ENCODE results near the gene STAM.
"Not testable (repeated sequence)": the region's sequence is repeated elsewhere in the genome, so short reads cannot be mapped to it uniquely, and the experiment has no call there.

The STAM gene

DNA sequence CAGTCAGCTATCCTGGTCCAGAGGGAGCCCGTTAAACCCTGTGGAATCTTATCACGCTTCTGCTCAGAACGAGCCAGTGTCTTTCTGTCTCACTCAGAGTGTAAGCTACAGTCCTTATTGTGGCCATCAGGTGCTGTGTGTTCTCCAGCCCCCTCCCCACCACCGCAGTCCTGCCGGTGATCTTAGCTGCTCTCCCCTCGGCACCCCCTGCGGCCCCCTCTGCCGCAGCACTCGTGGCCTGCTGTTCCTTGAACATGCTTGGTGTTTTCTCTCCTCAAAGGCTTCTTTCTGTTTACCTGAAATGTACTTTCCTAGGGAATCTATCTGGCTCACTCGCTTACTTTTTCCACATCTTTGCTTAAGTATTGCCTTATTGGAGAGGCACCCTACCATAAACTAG lies 69.8 kb downstream of the STAM start:
- POLR2A ChIA-PET: no interaction called here
- Histone ChIP-seq H3K4me1 (ENCODE audit: control insufficient read depth, insufficient read depth, low read length) (no peaks in the 10 kb centered on the region), H3K9me3 (ENCODE audit: control insufficient read depth, insufficient read depth, low read depth, low read length) (no peaks in the 10 kb centered on the region), H3K36me3 (ENCODE audit: control insufficient read depth in 2 of 2, insufficient read depth in 1 of 2, low read length in 2 of 2) (peaks cover 8 to 60% of the 10 kb centered on the region in 2 experiments; a peak in 2 of 3 replicates), H3K27ac (ENCODE audit: extremely low read depth, low read depth, low read length) (no peak overlapping the region), H3K4me3 (ENCODE audit: low read depth, low read length) (no peak overlapping the region)
- no peak for TF ChIP-seq ZNF133 (tag by site-specific recombination; IDR thresholded peaks at IDR 0.05)
- no peak for TF ChIP-seq ZNF202 (tag by site-specific recombination; IDR thresholded peaks at IDR 0.05; ENCODE audit: borderline replicate concordance)
- no peak for TF ChIP-seq ZNF501 (tag by site-specific recombination; IDR thresholded peaks at IDR 0.05)
- TF ChIP-seq ZNF433 (tag by site-specific recombination; IDR thresholded peaks at IDR 0.05; ENCODE audit: low read depth): no peak
- TF ChIP-seq KLF8 (tag by site-specific recombination; IDR thresholded peaks at IDR 0.05): no peak
- TF ChIP-seq ZNF239 (tag by site-specific recombination; IDR thresholded peaks at IDR 0.05): no peak
- TF ChIP-seq SCRT1 (tag by site-specific recombination; IDR thresholded peaks at IDR 0.05; ENCODE audit: borderline replicate concordance): no peak
- TF ChIP-seq, protein P1, sequence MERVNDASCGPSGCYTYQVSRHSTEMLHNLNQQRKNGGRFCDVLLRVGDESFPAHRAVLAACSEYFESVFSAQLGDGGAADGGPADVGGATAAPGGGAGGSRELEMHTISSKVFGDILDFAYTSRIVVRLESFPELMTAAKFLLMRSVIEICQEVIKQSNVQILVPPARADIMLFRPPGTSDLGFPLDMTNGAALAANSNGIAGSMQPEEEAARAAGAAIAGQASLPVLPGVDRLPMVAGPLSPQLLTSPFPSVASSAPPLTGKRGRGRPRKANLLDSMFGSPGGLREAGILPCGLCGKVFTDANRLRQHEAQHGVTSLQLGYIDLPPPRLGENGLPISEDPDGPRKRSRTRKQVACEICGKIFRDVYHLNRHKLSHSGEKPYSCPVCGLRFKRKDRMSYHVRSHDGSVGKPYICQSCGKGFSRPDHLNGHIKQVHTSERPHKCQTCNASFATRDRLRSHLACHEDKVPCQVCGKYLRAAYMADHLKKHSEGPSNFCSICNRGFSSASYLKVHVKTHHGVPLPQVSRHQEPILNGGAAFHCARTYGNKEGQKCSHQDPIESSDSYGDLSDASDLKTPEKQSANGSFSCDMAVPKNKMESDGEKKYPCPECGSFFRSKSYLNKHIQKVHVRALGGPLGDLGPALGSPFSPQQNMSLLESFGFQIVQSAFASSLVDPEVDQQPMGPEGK (tag by site-specific recombination; IDR thresholded peaks at IDR 0.05): no peak
- TF ChIP-seq ZNF791 (tag by site-specific recombination; IDR thresholded peaks at IDR 0.05): no peak
- TF ChIP-seq, protein P2, sequence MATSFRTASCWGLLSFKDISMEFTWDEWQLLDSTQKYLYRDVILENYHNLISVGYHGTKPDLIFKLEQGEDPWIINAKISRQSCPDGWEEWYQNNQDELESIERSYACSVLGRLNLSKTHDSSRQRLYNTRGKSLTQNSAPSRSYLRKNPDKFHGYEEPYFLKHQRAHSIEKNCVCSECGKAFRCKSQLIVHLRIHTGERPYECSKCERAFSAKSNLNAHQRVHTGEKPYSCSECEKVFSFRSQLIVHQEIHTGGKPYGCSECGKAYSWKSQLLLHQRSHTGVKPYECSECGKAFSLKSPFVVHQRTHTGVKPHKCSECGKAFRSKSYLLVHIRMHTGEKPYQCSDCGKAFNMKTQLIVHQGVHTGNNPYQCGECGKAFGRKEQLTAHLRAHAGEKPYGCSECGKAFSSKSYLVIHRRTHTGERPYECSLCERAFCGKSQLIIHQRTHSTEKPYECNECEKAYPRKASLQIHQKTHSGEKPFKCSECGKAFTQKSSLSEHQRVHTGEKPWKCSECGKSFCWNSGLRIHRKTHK (tag by site-specific recombination; IDR thresholded peaks at IDR 0.05): no peak
- no peak for TF ChIP-seq ZFHX2 (tag by site-specific recombination; conservative IDR thresholded peaks at IDR 0.05)
- no peak for TF ChIP-seq ZNF677 (tag by site-specific recombination; IDR thresholded peaks at IDR 0.05)
- TF ChIP-seq TCF7L2 (IDR thresholded peaks at IDR 0.05; ENCODE audit: borderline replicate concordance, low read depth, low read length): no peak
- TF ChIP-seq ZNF654 (tag by site-specific recombination; IDR thresholded peaks at IDR 0.05; ENCODE audit: low read depth): no peak
- CTCF ChIA-PET: no interaction called here

DNA sequence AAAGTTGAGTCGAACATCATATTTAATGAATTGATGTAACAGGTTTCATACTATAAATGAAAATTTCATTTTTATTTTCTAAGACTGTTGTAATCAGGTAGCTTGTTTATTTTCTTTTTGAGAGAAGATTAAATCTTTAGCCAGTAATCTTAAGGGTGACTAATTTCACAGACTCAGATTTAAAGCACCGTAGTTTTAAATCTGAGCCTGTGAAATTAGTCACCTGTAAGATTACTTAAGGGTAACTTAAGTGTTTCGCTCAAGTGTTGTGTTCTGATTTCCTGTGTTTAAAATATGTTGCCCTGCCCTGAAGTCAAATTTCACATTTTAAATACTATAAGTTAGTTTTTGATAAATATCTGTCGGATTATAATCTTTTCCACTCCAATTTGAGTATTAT lies 72.2 kb downstream of the STAM start:
- no peaks in the 10 kb centered on the region for H3K4me1 ChIP-seq (ENCODE audit: control insufficient read depth, insufficient read depth, low read length)
- H3K27ac ChIP-seq (ENCODE audit: extremely low read depth, low read depth, low read length): no peak overlapping the region
- H3K9me3 ChIP-seq (ENCODE audit: control insufficient read depth, insufficient read depth, low read depth, low read length): no peaks in the 10 kb centered on the region
- no peak for TF ChIP-seq ZNF146 (tag by site-specific recombination; IDR thresholded peaks at IDR 0.05)
- TF ChIP-seq ZNF169 (tag by site-specific recombination; IDR thresholded peaks at IDR 0.05): no peak
- TF ChIP-seq ZSCAN30 (tag by site-specific recombination; IDR thresholded peaks at IDR 0.05): no peak
- no peak for TF ChIP-seq ZNF449 (tag by site-specific recombination; IDR thresholded peaks at IDR 0.05)
- no peak for TF ChIP-seq ZEB2 (tag by site-specific recombination; IDR thresholded peaks at IDR 0.05)
- no peak for TF ChIP-seq ZNF658 (tag by site-specific recombination; IDR thresholded peaks at IDR 0.05)
- TF ChIP-seq ZNF791 (tag by site-specific recombination; IDR thresholded peaks at IDR 0.05): no peak
- TF ChIP-seq BCL11A (tag by site-specific recombination; IDR thresholded peaks at IDR 0.05; ENCODE audit: low read depth): no peak
- no peak for TF ChIP-seq ZNF600 (tag by site-specific recombination; IDR thresholded peaks at IDR 0.05)
- TF ChIP-seq ZNF830 (tag by site-specific recombination; IDR thresholded peaks at IDR 0.05; ENCODE audit: low read depth): no peak
- TF ChIP-seq ZNF76 (tag by site-specific recombination; IDR thresholded peaks at IDR 0.05; ENCODE audit: borderline replicate concordance, low read depth): no peak
- no peak for TF ChIP-seq ZNF140 (tag by site-specific recombination; IDR thresholded peaks at IDR 0.05)
- TF ChIP-seq ZNF223 (tag by site-specific recombination; IDR thresholded peaks at IDR 0.05): no peak
- H3K4me3 ChIP-seq (ENCODE audit: low read depth, low read length): no peak overlapping the region
- POLR2A ChIA-PET: no interaction called here
- CTCF ChIA-PET: no interaction called here
- H3K36me3 ChIP-seq (ENCODE audit: control insufficient read depth in 2 of 2, insufficient read depth in 1 of 2, low read length in 2 of 2): peaks cover 4 to 41% of the 10 kb centered on the region in 2 experiments; a peak in 2 of 3 replicates

DNA sequence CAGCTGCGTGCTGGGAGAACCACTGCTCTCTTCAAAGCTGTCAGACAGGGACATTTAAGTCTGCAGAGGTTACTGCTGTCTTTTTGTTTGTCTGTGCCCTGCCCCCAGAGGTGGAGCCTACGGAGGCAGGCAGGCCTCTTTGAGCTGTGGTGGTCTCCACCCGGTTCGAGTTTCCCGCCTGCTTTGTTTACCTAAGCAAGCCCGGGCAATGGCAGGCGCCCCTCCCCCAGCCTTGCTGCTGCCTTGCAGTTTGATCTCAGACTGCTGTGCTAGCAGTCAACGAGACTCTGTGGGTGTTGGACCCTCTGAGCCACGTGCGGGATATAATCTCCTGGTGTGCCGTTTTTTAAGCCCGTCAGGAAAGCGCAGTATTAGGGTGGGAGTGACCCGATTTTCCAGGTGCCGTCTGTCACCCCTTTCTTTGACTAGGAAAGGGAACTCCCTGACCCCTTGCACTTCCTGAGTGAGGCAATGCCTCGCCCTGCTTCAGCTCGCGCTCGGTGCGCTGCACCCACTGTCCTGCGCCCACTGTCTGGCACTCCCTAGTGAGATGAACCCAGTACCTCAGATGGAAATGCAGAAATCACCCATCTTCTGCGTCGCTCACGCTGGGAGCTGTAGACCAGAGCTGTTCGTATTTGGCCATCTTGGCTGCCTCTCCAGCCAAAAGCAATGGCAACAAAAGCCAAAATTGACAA lies 78.5 kb downstream of the STAM start:
- CTCF ChIA-PET: interaction anchor here (0.6 kb wide), 1 partner anchor 14 kb away, joined by 3 read pairs; no protein-coding TSS in a partner anchor
- POLR2A ChIA-PET: not testable (repeated sequence)

More for the DNA sequence above, 78.5 kb downstream of the STAM start:
- not testable (repeated sequence) for H3K36me3 ChIP-seq (ENCODE audit: control insufficient read depth in 2 of 2, insufficient read depth in 1 of 2, low read length in 2 of 2); H3K4me3 ChIP-seq (ENCODE audit: low read depth, low read length); H3K9me3 ChIP-seq (ENCODE audit: control insufficient read depth, insufficient read depth, low read depth, low read length); H3K27ac ChIP-seq (ENCODE audit: extremely low read depth, low read depth, low read length); H3K4me1 ChIP-seq (ENCODE audit: control insufficient read depth, insufficient read depth, low read length)
